Stimulated activated memory B cell treated with anti-CD40 and anti-IgM and Interleukin-4, amounts not matched to agents 10 μg/mL and 1 μg/mL and 100 μg/mL, for 72 hours (primary cell): ENCODE results near the gene MUC16.

Experiments used
- ATAC-seq: fragments of 150-1000 bp; cut with Tn5 transposase; 2 replicates; pipeline ENCODE4 v1.10.0; 2021
- H3K27ac Mint-ChIP-seq: one replicate; pipeline ENCODE4 v1.8.0; 2022; ENCODE audit warnings: mild to moderate bottlenecking, mixed read lengths
- H3K27me3 Mint-ChIP-seq: one replicate; pipeline ENCODE4 v1.8.0; 2022; ENCODE audit warnings: mixed read lengths
- H3K36me3 Mint-ChIP-seq: one replicate; pipeline ENCODE4 v1.8.0; 2022; ENCODE audit warnings: mixed read lengths
- H3K4me1 Mint-ChIP-seq: one replicate; pipeline ENCODE4 v1.8.0; 2022; ENCODE audit warnings: mixed read lengths
- H3K4me3 Mint-ChIP-seq: one replicate; pipeline ENCODE4 v1.8.0; 2022; ENCODE audit warnings: mild to moderate bottlenecking, moderate library complexity, mixed read lengths
- H3K9me3 Mint-ChIP-seq: one replicate; pipeline ENCODE4 v1.8.0; 2022; ENCODE audit warnings: mixed read lengths

The MUC16 gene

DNA sequence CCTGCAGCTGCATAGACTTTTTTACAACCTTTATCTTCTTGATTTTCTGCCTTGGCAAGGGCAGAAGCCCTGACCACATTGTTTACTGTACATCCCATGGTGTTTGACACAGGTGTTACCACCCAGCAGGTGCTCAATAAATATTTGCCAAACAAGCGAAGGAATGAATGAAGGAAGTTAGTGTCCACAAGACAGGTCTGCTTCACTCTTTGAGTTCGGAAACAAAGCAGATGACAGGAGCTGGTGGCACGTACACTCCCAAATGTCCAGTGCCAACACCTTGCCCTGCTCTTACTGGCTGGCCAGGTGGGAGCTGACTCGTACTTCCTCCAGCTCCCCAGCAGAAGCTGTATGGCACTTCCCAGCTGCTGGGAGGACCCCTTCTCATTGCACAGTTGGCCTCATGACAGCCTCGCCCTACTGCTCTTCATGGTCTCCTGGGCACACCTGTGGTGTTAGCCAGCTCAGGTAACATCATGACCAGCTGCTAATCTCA, 22.0 kb upstream of the MUC16 start:
- H3K36me3 Mint-ChIP-seq, result no peaks in the 10 kb centered on the region

DNA sequence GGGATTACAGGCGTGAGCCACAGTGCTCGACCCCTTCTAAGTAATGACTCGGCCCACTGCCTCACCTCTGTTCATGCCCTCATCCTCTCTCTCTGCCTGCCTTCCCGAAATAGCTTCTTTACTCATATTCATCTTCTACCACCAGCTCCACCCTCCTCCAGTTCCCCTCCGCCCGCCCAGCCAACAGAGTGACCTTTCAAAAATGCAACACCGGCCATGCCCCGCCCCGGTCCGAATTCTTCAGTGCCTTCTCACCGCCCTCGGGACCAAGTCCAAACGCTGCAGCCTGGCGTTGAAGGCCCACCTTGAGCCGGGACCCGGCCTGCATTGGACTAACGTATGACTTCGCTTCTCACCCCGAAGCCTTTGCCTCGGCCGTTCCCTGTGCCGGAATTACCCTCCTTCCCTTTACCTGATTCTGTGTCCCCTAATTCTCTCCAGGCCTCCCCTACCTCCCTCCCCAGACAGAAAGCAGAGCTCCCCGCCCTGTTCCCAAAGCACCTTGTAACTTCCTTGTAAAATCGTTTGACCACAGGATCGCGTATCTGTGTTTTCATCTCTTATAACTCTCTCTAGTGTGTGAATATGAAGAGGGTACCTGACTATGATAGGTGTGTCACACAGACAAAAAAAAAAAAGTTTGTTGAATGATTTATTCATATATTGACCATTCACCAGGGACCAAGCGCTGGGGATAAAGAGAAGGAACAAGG, 8.1 kb upstream of the MUC16 start:
- Mint-ChIP-seq H3K27ac (no peak overlapping the region), H3K9me3 (peaks cover 18% of the 10 kb centered on the region), H3K27me3 (no peaks in the 10 kb centered on the region), H3K36me3 (no peaks in the 10 kb centered on the region), H3K4me3 (no peak overlapping the region), H3K4me1 (no peaks in the 10 kb centered on the region)
- no peak for ATAC-seq

More for the DNA sequence above, 22.0 kb upstream of the MUC16 start:
- Mint-ChIP-seq H3K27ac (no peak overlapping the region), H3K4me1 (no peaks in the 10 kb centered on the region), H3K9me3 (peaks cover 5% of the 10 kb centered on the region), H3K27me3 (no peaks in the 10 kb centered on the region), H3K4me3 (no peak overlapping the region)
- no peak for ATAC-seq

DNA sequence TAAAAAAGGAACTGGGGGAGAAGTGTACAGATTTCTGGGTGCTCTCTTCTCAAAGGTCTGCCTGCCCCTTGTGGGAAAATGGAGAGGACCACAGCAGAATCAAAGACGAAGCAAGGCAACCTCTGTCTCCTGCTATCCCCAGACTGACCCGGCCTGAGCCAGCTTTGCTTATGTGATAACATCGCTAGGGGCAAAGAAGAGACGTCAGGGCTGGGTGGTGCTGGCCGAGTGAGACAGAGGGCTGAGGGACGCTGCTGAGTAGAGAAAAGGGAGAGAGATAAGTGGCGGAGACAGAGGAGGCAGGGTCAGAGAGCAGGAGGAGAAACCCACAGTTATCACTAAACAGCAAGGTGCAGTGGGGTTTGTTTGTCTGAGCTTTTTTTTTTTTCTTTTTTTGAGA, 4.6 kb upstream of the MUC16 start:
- Mint-ChIP-seq H3K36me3 (no peaks in the 10 kb centered on the region), H3K9me3 (peaks cover 20% of the 10 kb centered on the region), H3K27me3 (no peaks in the 10 kb centered on the region), H3K27ac (no peak overlapping the region), H3K4me1 (no peaks in the 10 kb centered on the region), H3K4me3 (no peak overlapping the region)
- ATAC-seq, result no peak

DNA sequence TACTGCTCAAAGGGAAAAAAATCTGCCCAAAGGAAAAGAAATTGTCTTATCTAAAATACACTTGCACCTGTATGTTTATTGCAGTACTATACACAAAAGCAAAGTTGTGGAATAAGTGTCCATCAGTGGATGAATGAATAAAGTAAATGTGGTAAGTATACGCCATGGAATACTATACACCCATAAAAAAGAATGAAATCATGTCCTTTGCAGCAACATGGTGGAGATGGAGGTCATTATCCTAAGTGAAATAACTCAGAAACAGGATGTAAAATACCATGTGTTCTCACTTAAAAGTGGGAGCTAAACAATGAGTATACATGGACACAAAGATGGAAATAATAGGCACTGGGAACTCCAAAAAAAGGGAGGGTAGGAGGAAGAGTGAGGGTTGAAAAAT, 3.8 kb upstream of the MUC16 start:
- Mint-ChIP-seq H3K36me3 (no peaks in the 10 kb centered on the region), H3K4me3 (no peak overlapping the region), H3K27me3 (no peaks in the 10 kb centered on the region), H3K9me3 (peaks cover 20% of the 10 kb centered on the region), H3K27ac (no peak overlapping the region), H3K4me1 (no peaks in the 10 kb centered on the region)
- no peak for ATAC-seq

DNA sequence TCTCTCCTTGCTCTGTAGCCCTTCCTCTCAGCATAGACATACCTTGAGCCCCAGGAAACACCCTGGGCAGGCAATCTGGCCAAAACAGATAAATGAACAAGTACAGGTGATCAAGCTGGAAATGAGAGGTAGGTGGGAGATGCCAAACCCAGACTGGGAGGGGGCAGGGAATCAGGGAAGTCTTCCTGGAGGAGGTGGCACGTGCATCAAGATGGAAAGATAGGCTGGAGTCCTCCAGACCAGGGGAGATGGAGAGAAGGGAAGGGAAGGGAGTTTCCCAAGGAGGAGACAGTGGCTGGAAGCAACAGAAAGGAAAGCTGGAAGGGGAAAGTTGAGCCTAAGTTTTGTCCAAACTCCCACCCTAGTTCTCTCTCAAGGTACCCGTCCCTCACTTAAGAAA, 1.7 kb upstream of the MUC16 start:
- Mint-ChIP-seq H3K9me3 (peaks cover 17% of the 10 kb centered on the region), H3K4me3 (no peak overlapping the region), H3K27ac (no peak overlapping the region), H3K36me3 (no peaks in the 10 kb centered on the region), H3K27me3 (no peaks in the 10 kb centered on the region), H3K4me1 (no peaks in the 10 kb centered on the region)
- ATAC-seq, result no peak

DNA sequence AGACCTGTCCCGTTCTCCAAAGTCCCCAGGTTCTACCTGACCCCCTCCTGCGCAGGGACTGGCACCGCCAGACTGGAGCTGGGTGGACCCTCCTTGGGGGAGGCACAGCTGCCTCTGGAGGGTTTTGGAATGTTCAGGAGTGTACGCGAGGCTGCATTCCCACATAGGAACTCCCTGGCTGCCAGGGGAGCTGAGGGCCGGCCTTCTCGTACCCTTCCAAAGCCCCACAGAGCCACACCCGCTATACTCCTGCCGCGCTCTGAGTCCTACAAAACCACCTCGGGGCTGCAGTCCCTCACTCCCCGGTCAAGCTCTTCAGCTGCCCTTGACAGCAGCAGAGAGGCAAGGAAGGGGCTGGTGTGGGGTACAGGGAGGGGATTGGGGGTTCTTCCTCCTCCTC, 484 bp upstream of the MUC16 start:
- peak; percentile 8 for ATAC-seq
- peaks cover 17% of the 10 kb centered on the region for H3K9me3 Mint-ChIP-seq
- H3K36me3 Mint-ChIP-seq, result no peaks in the 10 kb centered on the region
- H3K27ac Mint-ChIP-seq, result no peak overlapping the region
- no peaks in the 10 kb centered on the region for H3K27me3 Mint-ChIP-seq
- H3K4me1 Mint-ChIP-seq, result no peaks in the 10 kb centered on the region
- peak overlapping the region; percentile 11 for H3K4me3 Mint-ChIP-seq

DNA sequence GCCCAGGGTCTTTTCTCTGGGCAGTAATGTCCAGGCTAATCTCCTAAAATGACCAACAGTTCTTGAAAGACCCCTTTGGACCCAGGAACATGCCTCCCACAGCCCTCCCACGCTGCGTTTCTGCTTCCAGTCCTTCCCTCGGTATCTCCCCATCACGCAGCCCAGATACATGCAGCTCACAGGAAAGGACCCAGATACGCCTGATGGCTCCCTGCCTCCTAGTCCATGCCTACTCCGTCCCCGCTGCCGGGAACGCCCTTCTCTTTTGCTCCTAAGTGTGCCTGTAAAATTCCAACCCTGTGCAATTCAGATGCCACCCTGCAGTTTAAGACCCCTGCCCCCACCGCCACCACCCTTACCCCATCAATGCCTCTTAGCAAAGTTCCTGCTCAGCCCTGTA, 778 bp downstream of the MUC16 start:
- no peaks in the 10 kb centered on the region for H3K4me1 Mint-ChIP-seq

DNA sequence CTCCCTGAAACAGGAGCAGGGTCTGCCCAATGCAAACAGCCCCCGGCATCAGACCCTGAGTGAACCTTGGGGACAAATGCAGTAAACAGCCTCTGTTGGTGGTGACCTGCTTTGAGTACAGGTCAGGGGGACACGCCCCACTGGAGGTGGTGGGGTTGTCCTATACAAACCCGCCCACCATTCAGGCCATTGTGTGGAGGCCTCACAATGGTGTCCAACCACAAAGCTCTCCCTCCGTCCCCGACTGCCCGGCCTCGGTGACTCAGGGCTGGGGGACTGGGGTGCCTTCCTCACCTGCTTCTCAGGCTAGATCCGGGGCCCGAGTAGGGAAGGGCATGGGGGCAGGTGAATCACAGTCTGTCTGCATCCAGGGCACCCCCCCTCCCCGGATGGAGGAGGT, 1.5 kb downstream of the MUC16 start:
- H3K27ac Mint-ChIP-seq, result no peak overlapping the region
- peaks cover 13% of the 10 kb centered on the region for H3K9me3 Mint-ChIP-seq

More for the DNA sequence above, 778 bp downstream of the MUC16 start:
- Mint-ChIP-seq H3K36me3 (no peaks in the 10 kb centered on the region), H3K4me3 (peak overlapping the region; percentile 66), H3K27ac (no peak overlapping the region), H3K27me3 (no peaks in the 10 kb centered on the region), H3K9me3 (peaks cover 14% of the 10 kb centered on the region)
- ATAC-seq, result no peak

DNA sequence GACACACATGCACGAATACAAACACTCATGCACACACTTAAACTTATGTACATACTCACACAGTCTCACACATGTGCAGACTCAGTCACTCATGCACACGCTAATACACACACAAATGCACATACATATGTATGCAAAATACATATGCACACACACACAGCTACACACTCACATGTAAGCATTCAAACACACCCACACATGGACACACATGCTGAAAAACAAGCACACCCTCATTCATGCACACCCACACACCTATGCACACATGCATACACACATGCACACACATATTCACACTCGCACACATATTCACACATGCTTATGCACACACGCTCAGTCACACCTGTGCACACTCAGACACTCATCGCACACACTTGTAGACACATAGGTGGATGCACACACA, 9.3 kb downstream of the MUC16 start:
- no peak for ATAC-seq
- no peak overlapping the region for H3K27ac Mint-ChIP-seq
- H3K4me1 Mint-ChIP-seq, result no peaks in the 10 kb centered on the region
- no peak overlapping the region for H3K4me3 Mint-ChIP-seq
- H3K36me3 Mint-ChIP-seq, result no peaks in the 10 kb centered on the region
- no peaks in the 10 kb centered on the region for H3K27me3 Mint-ChIP-seq
- H3K9me3 Mint-ChIP-seq, result peaks cover 24% of the 10 kb centered on the region

More for the DNA sequence above, 1.5 kb downstream of the MUC16 start:
- ATAC-seq, result peak; percentile 36
- Mint-ChIP-seq H3K27me3 (no peaks in the 10 kb centered on the region), H3K4me3 (no peak overlapping the region), H3K36me3 (no peaks in the 10 kb centered on the region), H3K4me1 (no peaks in the 10 kb centered on the region)

DNA sequence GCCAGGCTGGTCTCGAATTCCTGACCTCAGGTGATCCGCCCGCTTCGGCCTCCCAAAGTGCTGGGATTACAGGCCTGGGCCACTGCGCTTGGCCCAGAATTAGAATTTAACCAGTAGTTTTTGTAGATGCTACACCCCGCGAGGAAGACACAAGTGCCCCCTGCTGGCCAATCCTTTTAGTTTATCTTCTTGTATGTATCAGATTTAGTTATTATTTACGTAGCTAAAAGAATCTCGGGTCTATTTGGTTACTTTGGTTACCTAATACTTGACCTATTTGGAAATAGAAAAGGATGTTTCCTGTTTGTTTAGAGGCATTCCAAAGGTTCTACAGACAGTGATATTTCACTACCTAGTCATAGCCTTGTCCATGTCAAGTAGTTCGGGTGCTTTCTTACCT, 22.0 kb downstream of the MUC16 start:
- H3K4me1 Mint-ChIP-seq, result no peaks in the 10 kb centered on the region
- H3K27ac Mint-ChIP-seq, result no peak overlapping the region
- no peak for ATAC-seq
- H3K4me3 Mint-ChIP-seq, result no peak overlapping the region
- no peaks in the 10 kb centered on the region for H3K27me3 Mint-ChIP-seq
- no peaks in the 10 kb centered on the region for H3K36me3 Mint-ChIP-seq
- peaks cover 8% of the 10 kb centered on the region for H3K9me3 Mint-ChIP-seq

DNA sequence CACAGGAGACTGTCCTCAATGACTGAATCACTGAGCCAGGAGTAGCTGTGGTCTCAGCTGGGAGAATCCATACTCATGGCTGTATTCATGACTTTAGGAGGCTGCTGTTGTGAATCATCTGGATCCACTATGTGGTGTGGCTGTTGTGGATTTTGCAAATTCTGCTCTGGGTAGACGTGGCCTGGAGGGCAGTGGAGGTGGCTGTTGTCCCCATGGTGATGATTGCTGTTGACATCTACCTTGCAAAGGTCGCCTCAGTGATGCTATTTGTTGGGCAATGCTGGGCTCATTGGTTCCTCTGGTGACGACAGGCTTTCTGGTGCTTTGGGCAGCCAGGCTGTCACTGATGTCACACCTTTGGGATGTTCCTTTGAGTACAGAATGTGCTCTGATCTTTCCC, 23.9 kb downstream of the MUC16 start:
- no peaks in the 10 kb centered on the region for H3K27me3 Mint-ChIP-seq
- ATAC-seq, result no peak
- H3K27ac Mint-ChIP-seq, result no peak overlapping the region
- no peaks in the 10 kb centered on the region for H3K4me1 Mint-ChIP-seq
- H3K36me3 Mint-ChIP-seq, result no peaks in the 10 kb centered on the region
- H3K4me3 Mint-ChIP-seq, result no peak overlapping the region
- peaks cover 17% of the 10 kb centered on the region for H3K9me3 Mint-ChIP-seq

DNA sequence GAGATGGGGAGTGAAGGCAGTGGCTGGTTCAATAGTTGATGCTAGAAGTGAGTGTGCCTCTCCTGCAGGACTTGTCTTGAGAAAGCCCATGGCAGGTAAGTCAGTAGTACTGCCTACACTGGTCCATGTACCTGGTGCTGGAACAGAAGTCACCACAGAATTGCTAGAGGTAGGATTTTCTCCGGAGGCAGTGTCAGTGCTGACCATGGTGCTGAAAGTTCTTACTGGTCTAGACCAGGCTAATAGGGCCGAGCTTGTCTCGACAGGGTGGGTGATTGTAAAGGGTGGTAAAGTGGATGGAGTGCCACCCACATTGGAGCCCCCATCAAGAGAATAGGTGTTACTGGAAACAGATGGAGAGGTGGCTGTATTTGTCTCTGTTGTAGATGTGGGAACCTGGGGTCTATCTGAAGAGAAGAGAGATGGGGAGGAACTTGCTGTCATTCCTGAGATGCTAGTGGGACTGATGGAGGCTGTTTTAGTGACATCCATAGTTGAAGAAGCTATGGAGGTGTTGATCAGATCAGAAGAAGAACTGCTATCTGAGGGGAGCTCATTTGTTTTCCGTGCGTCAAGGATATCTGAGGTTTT, 36.6 kb downstream of the MUC16 start:
- Mint-ChIP-seq H3K36me3 (no peaks in the 10 kb centered on the region), H3K27ac (no peak overlapping the region), H3K4me3 (no peak overlapping the region), H3K4me1 (no peaks in the 10 kb centered on the region), H3K27me3 (no peaks in the 10 kb centered on the region), H3K9me3 (peaks cover 20% of the 10 kb centered on the region)
- ATAC-seq, result no peak

DNA sequence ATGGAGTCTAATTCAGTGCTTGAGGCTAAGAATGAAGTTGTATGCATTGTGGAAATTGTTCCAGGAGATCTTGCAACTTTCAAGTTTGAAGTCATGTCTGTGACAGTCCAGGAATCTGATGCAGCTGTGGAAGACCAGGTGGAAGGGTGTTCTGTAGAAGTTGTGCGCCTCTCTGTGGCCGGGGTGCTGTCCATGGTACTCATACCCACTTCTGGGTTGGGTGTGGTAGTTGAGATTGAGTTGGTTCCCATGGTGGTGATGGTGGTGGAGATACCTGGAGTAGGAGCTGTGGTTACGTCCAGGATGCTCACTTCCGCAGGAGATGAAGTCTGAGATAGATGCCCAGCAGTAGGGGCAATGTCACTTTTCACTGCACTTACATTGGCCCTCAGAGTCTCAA, 44.3 kb downstream of the MUC16 start:
- Mint-ChIP-seq H3K36me3 (no peaks in the 10 kb centered on the region), H3K27ac (no peak overlapping the region), H3K9me3 (peaks cover 9% of the 10 kb centered on the region), H3K27me3 (no peaks in the 10 kb centered on the region), H3K4me1 (no peaks in the 10 kb centered on the region), H3K4me3 (no peak overlapping the region)
- ATAC-seq, result no peak
